ENCODE measurements around the gene CHST15.

DNA sequence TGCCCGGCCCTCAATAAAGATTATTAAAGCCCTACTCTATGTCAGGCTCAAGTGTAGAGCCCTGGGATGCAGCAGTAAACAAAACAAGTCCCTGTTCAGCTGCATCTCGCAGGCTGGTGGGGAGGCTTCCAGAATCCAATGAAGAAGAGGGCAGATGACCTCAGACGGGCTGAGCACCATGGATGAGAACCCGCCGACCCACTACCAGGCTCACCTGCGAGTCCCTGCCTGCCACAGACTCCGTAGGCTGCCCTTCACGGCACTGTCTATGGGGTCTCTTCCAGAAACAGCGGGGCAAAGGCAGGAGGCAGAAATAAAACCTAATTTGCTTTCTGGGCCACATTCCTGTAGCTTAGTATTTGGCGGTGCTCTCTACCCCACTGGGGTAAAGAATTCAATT, 22.7 kb downstream of the CHST15 start:
- TF ChIP-seq REST (IDR thresholded peaks at IDR 0.05; ENCODE audit: insufficient replicate concordance, low read depth) (no peak), CTCF (IDR thresholded peaks at IDR 0.05; ENCODE audit: insufficient read depth, low read length) (no peak), GABPA (IDR thresholded peaks at IDR 0.05; ENCODE audit: low read depth) (no peak)
